H1 (cell line): ENCODE results near the gene ARMH2. TPM values are rescaled to one million over a fixed set of nuclear protein-coding genes. Genes with fewer than 3 reads are reported as not detected.

ENCODE experiments used
- CTCF ChIA-PET: fragments of 300-600 bp; sonication (Branson Sonifier 250); formaldehyde crosslinking; loops from one replicate; lab custom pipeline; 2021; ENCODE audit not compliant: partially characterized antibody; lab: Charles Lee
- POLR2A ChIA-PET: fragments of 300-600 bp; sonication (Branson Sonifier 250); formaldehyde crosslinking; loops from one replicate; lab custom pipeline; 2021; ENCODE audit warnings: inconsistent platforms; ENCODE audit not compliant: partially characterized antibody; lab: Charles Lee
- DNase-seq, 2 experiments: peaks; one replicate each; pipeline versions ENCODE4 v3.0.0 to v3.0.0-alpha.2; 2010 to 2022; ENCODE audit warnings: low spot score in 2 of 2, low read depth in 1 of 2, mixed read lengths in 1 of 2
- FAIRE-seq: peaks from 2 replicates; lab custom pipeline; 2011; peaks lifted over from hg19 to GRCh38; lab: Jason Lieb, UNC
- H2AFZ ChIP-seq: 2 replicates; pipeline ENCODE4 v1.8.1; 2012; ENCODE audit warnings: low read length, inconsistent platforms
- H2AK5ac ChIP-seq: 2 replicates; pipeline ENCODE4 v1.6.1; 2013; ENCODE audit warnings: low read depth, low read length
- H2BK120ac ChIP-seq: replicated peaks from 2 replicates; pipeline ENCODE3; 2013; ENCODE audit warnings: low read depth, low read length, inconsistent platforms
- H2BK12ac ChIP-seq: 2 replicates; pipeline ENCODE4 v1.6.1; 2013; ENCODE audit warnings: low read depth, low read length
- H2BK15ac ChIP-seq: 2 replicates; pipeline ENCODE4 v1.6.1; 2013; ENCODE audit warnings: low read length
- H2BK20ac ChIP-seq: 2 replicates; pipeline ENCODE4 v1.6.1; 2013; ENCODE audit warnings: low read length
- H2BK5ac ChIP-seq: 2 replicates; pipeline ENCODE4 v1.6.1; 2013; ENCODE audit warnings: low read depth, low read length
- H3K14ac ChIP-seq: 2 replicates; pipeline ENCODE4 v1.6.1; 2013; ENCODE audit warnings: inconsistent platforms; ENCODE audit not compliant: insufficient read length
- H3K18ac ChIP-seq: 2 replicates; pipeline ENCODE4 v1.6.1; 2013; ENCODE audit warnings: low read length; ENCODE audit errors: extremely low read depth
- H3K23ac ChIP-seq: 2 replicates; pipeline ENCODE4 v1.6.1; 2013; ENCODE audit warnings: inconsistent platforms; ENCODE audit not compliant: insufficient read length
- H3K23me2 ChIP-seq: 2 replicates; pipeline ENCODE4 v1.6.1; 2013; ENCODE audit warnings: low read depth, low read length
- H3K27ac ChIP-seq: 2 replicates; pipeline ENCODE4 v1.6.1; 2011; ENCODE audit warnings: low read depth, low read length, inconsistent platforms
- H3K27me3 ChIP-seq, 4 experiments: replicated peaks in 1 of 4; 1 replicate in 1 of 4; 2 replicates in 3 of 4; pipeline versions ENCODE4 v1.6.1 to v1.8.1; 2011 to 2013; ENCODE audit warnings: low read length in 3 of 4, mild to moderate bottlenecking in 3 of 4, inconsistent platforms in 2 of 4, mixed read lengths in 2 of 4, moderate library complexity in 1 of 4; ENCODE audit not compliant: control insufficient read depth in 3 of 4, insufficient read depth in 3 of 4; ENCODE audit errors: extremely low read depth in 1 of 4
- H3K36me3 ChIP-seq, 4 experiments: 2 replicates each; pipeline versions ENCODE4 v1.6.1 to v1.8.1; 2011 to 2013; ENCODE audit warnings: mild to moderate bottlenecking in 4 of 4, low read length in 3 of 4, moderate library complexity in 2 of 4, control low read depth in 1 of 4, inconsistent platforms in 1 of 4; ENCODE audit not compliant: insufficient read depth in 4 of 4, control insufficient read depth in 2 of 4
- H3K4ac ChIP-seq: replicated peaks from 2 replicates; pipeline ENCODE3; 2013; ENCODE audit warnings: low read length, low read depth, mixed read lengths, inconsistent platforms; ENCODE audit not compliant: insufficient read length
- H3K4me1 ChIP-seq, 4 experiments: replicated peaks in 1 of 4; 1 replicate in 1 of 4; 2 replicates in 3 of 4; pipeline versions ENCODE4 v1.6.1 to v1.8.1; 2011 to 2013; ENCODE audit warnings: low read length in 3 of 4, inconsistent platforms in 2 of 4, mixed read lengths in 1 of 4; ENCODE audit not compliant: insufficient read depth in 4 of 4, control insufficient read depth in 3 of 4
- H3K4me2 ChIP-seq, 2 experiments: 2 replicates each; pipeline versions ENCODE4 v1.6.1 to v1.8.1; 2011 to 2013; ENCODE audit warnings: low read depth in 2 of 2, low read length in 2 of 2, control low read depth in 1 of 2, inconsistent platforms in 1 of 2, mild to moderate bottlenecking in 1 of 2; ENCODE audit not compliant: insufficient read depth in 1 of 2
- H3K4me3 ChIP-seq, 4 experiments: fragments of 200-600, 300-600 bp in 1 of 4; sonication (generic), shearing (Covaris generic), sonication (Bioruptor Twin) in 1 of 4; 2 replicates each; pipeline versions ENCODE4 v1.5.1 to v1.8.1; 2011 to 2016; ENCODE audit warnings: low read length in 4 of 4, low read depth in 3 of 4, control low read depth in 2 of 4, inconsistent platforms in 2 of 4, mild to moderate bottlenecking in 2 of 4, mixed read lengths in 1 of 4, moderate library complexity in 1 of 4; ENCODE audit not compliant: insufficient read depth in 2 of 4; ENCODE audit errors: extremely low read depth in 1 of 4
- H3K56ac ChIP-seq: replicated peaks from 2 replicates; pipeline ENCODE3; 2013; ENCODE audit warnings: low read depth, mild to moderate bottlenecking, mixed read lengths, low read length, inconsistent platforms; ENCODE audit not compliant: insufficient read length
- H3K79me1 ChIP-seq: 2 replicates; pipeline ENCODE4 v1.6.1; 2013; ENCODE audit warnings: low read depth, low read length, control low read depth
- H3K79me2 ChIP-seq, 2 experiments: 2 replicates each; pipeline versions ENCODE4 v1.6.1 to v1.8.1; 2012 to 2013; ENCODE audit warnings: low read length in 2 of 2, mild to moderate bottlenecking in 2 of 2, inconsistent platforms in 1 of 2; ENCODE audit not compliant: insufficient read depth in 2 of 2, control insufficient read depth in 1 of 2
- H3K9ac ChIP-seq, 4 experiments: replicated peaks in 1 of 4; 1 replicate in 1 of 4; 2 replicates in 3 of 4; pipeline versions ENCODE4 v1.6.1 to v1.8.1; 2011 to 2013; ENCODE audit warnings: low read depth in 3 of 4, low read length in 3 of 4, control low read depth in 2 of 4, mild to moderate bottlenecking in 2 of 4, moderate library complexity in 2 of 4, inconsistent platforms in 1 of 4; ENCODE audit errors: extremely low read depth in 1 of 4
- H3K9me3 ChIP-seq, 2 experiments: 2 replicates each; pipeline versions ENCODE4 v1.6.1 to v1.8.1; 2012 to 2013; ENCODE audit warnings: mild to moderate bottlenecking in 2 of 2, moderate library complexity in 2 of 2, control low read depth in 1 of 2, inconsistent platforms in 1 of 2, low read depth in 1 of 2, low read length in 1 of 2, mixed read lengths in 1 of 2; ENCODE audit not compliant: insufficient read depth in 2 of 2
- H4K20me1 ChIP-seq, 2 experiments: replicated peaks in 1 of 2; 2 replicates each; pipeline versions ENCODE3 to v1.8.1; 2011 to 2013; ENCODE audit warnings: inconsistent platforms in 2 of 2, low read length in 2 of 2, mild to moderate bottlenecking in 1 of 2; ENCODE audit not compliant: insufficient read depth in 2 of 2, control insufficient read depth in 1 of 2
- H4K5ac ChIP-seq: 2 replicates; pipeline ENCODE4 v1.6.1; 2013; ENCODE audit warnings: low read length, low read depth, mixed read lengths, inconsistent platforms; ENCODE audit not compliant: insufficient read length
- H4K8ac ChIP-seq: 2 replicates; pipeline ENCODE4 v1.8.0; 2013; ENCODE audit warnings: mild to moderate bottlenecking, moderate library complexity, low read length, inconsistent platforms; ENCODE audit not compliant: insufficient read depth; ENCODE audit errors: extremely low read depth
- H4K91ac ChIP-seq: replicated peaks from 2 replicates; pipeline ENCODE3; 2013; ENCODE audit warnings: low read length, mixed read lengths, inconsistent platforms; ENCODE audit not compliant: insufficient read length
- BACH1 ChIP-seq: IDR thresholded peaks from 2 replicates; pipeline ENCODE4 v1.6.1; 2012; ENCODE audit warnings: low read length, improper control_type of control experiment
- BRCA1 ChIP-seq: IDR thresholded peaks from 2 replicates; pipeline ENCODE4 v1.6.1; 2012; ENCODE audit warnings: low read depth, low read length, improper control_type of control experiment
- E2F6 ChIP-seq: IDR thresholded peaks from 2 replicates; pipeline ENCODE4 v1.6.1; 2012; ENCODE audit warnings: inconsistent platforms
- HDAC6 ChIP-seq: IDR thresholded peaks from one replicate; pipeline ENCODE4 v1.7.1; 2012; ENCODE audit warnings: low read depth, mild to moderate bottlenecking, inconsistent platforms, low read length, moderate library complexity
- NRF1 ChIP-seq: IDR thresholded peaks from 2 replicates; pipeline ENCODE4 v1.6.1; 2011; ENCODE audit warnings: mild to moderate bottlenecking, low read depth, low read length, improper control_type of control experiment
- PHF8 ChIP-seq: fragments of 200-600 bp; sonication (generic); conservative IDR thresholded peaks from 2 replicates; pipeline ENCODE4 v1.7.1; 2012; ENCODE audit warnings: low read depth, mild to moderate bottlenecking, inconsistent platforms, low read length, moderate library complexity
- POLR2AphosphoS5 ChIP-seq: IDR thresholded peaks from 2 replicates; pipeline ENCODE4 v1.6.1; 2011; ENCODE audit warnings: low read depth, low read length
- SRF ChIP-seq: IDR thresholded peaks from 2 replicates; pipeline ENCODE4 v1.6.1; 2011; ENCODE audit warnings: mild to moderate bottlenecking, low read depth, low read length, moderate library complexity
- TBP ChIP-seq: IDR thresholded peaks from 2 replicates; pipeline ENCODE4 v1.6.1; 2011; ENCODE audit warnings: low read depth, low read length, improper control_type of control experiment
- USF2 ChIP-seq: IDR thresholded peaks from 2 replicates; pipeline ENCODE4 v1.6.1; 2011; ENCODE audit warnings: low read length, improper control_type of control experiment
- YY1 ChIP-seq: IDR thresholded peaks from 2 replicates; pipeline ENCODE4 v1.6.1; 2011; ENCODE audit warnings: low read depth, mild to moderate bottlenecking, low read length
- ZNF274 ChIP-seq: IDR thresholded peaks from 2 replicates; pipeline ENCODE4 v1.7.0; 2012; ENCODE audit warnings: low read length, borderline replicate concordance; ENCODE audit errors: extremely low read depth
- WGBS, 2 experiments: shearing (Covaris generic) in 1 of 2; methylation state at CpG; one replicate each; pipeline versions ENCODE4 v1.1.6 to v1.1.7; 2013 to 2015; ENCODE audit warnings: low lambda C conversion rate in 2 of 2, mixed read lengths in 2 of 2, inconsistent platforms in 1 of 2, low coverage in 1 of 2, missing lambda C conversion rate in 1 of 2; ENCODE audit not compliant: insufficient replicate concordance in 2 of 2, insufficient coverage in 1 of 2, insufficient read length in 1 of 2; ENCODE audit errors: extremely low coverage in 1 of 2, missing lambda C conversion rate in 1 of 2; 5-methylcytosine and 5-hydroxymethylcytosine counted together
- polyA plus RNA-seq, 7 experiments: library from polyadenylated mRNA; depleted of rRNA in 3 of 7; stranded (reverse) in 5 of 7; unstranded in 2 of 7; fragments of >200 nt in 5 of 7; fragments of 200-250 nt in 2 of 7; gene quantifications; 1 replicate in 5 of 7; 2 replicates in 1 of 7; 4 replicates in 1 of 7; pipeline versions ENCODE4 v1.2.1 to v1.2.3, GENCODE V29; 2011 to 2013; ENCODE audit warnings: missing spikeins in 2 of 7, mixed read lengths in 2 of 7
- total RNA-seq: library from RNA; stranded (reverse); fragmentation: NEBNext Ultra II Directional; extraction: Animal tissue kit (Norgen Biotek cat#: 25700); gene quantifications from 2 replicates; pipeline ENCODE4 v1.2.1, GENCODE V29; 2021

ARMH2 gene
- total and polyA plus RNA-seq, 2 of the 8 experiments (the other 6 are each of a cell fraction or from before 2014, with no cell fraction given), result not detected

GRCh38 chr6:24802271-24803059, 3.7 kb upstream of the ARMH2 start:
- H2AFZ ChIP-seq, result no peak overlapping the region
- CTCF ChIA-PET, result interaction anchor here (1.1 kb wide), 1 partner anchor 216 kb away, joined by 4 read pairs; no protein-coding TSS in a partner anchor
- TF ChIP-seq BACH1, result no peak
- no peak for TF ChIP-seq YY1
- no peak for TF ChIP-seq NRF1
- no peak for TF ChIP-seq E2F6
- no peak for TF ChIP-seq ZNF274
- no peak for TF ChIP-seq SRF
- TF ChIP-seq USF2, result no peak
- no peak for TF ChIP-seq HDAC6
- TF ChIP-seq BRCA1, result no peak
- TF ChIP-seq PHF8, result no peak
- TF ChIP-seq TBP, result no peak
- no peak for TF ChIP-seq POLR2AphosphoS5

More at GRCh38 chr6:24802271-24803059, 3.7 kb upstream of the ARMH2 start:
- Histone ChIP-seq H4K20me1 (no peaks in the 10 kb centered on the region), H3K14ac (no peak overlapping the region), H3K36me3 (peaks cover 0 to 2% (median 0%) of the 10 kb centered on the region in 4 experiments; a peak in 1 of 8 replicates), H3K79me1 (no peaks in the 10 kb centered on the region), H2BK20ac (no peak overlapping the region), H3K56ac (no peak overlapping the region), H4K91ac (no peak overlapping the region), H2BK120ac (no peak overlapping the region), H3K4me3 (no peak overlapping the region), H2BK5ac (no peak overlapping the region), H3K4ac (no peak overlapping the region), H3K9me3 (no peaks in the 10 kb centered on the region), H3K23ac (no peak overlapping the region), H3K27me3 (no peaks in the 10 kb centered on the region), H4K5ac (no peak overlapping the region), H2BK15ac (no peak overlapping the region), H3K23me2 (no peaks in the 10 kb centered on the region), H3K79me2 (no peaks in the 10 kb centered on the region), H3K4me1 (peaks cover 0 to 4% (median 0%) of the 10 kb centered on the region in 4 experiments; a peak in 2 of 7 replicates), H3K18ac (no peak overlapping the region), H4K8ac (no peak overlapping the region), H3K9ac (no peak overlapping the region), H3K4me2 (no peak overlapping the region), H3K27ac (no peak overlapping the region), H2BK12ac (no peak overlapping the region), H2AK5ac (no peak overlapping the region)
- WGBS, 2 experiments, result 82% methylated on average over 6 of the region's 8 CpGs; no CpG with 5 or more reads in 1 of the 2 experiments
- no peak for DNase-seq
- POLR2A ChIA-PET, result no interaction called here
- FAIRE-seq, result no peak
